Gastrocnemius medialis (tissue), 4 donors: ENCODE measurements around the gene AKAP13.

Experiments
- CTCF ChIP-seq, 5 experiments: fragments of 450-650 bp in 3 of 5; fragments of 200-600 bp in 2 of 5; sonication (generic) in 2 of 5; IDR thresholded peaks in 4 of 5; conservative IDR thresholded peaks in 1 of 5; 1 replicate in 4 of 5; 2 replicates in 1 of 5; pipeline ENCODE4 v1.5.1; 2016 to 2019; ENCODE audit warnings: antibody characterized with exemption in 5 of 5, mild to moderate bottlenecking in 3 of 5, moderate library complexity in 3 of 5
- POLR2A ChIP-seq, 2 donors: fragments of 450-650 bp; IDR thresholded peaks; one replicate each; pipeline ENCODE4 v1.6.1; 2017; ENCODE audit warnings: antibody characterized with exemption in 2 of 2, mild to moderate bottlenecking in 2 of 2, moderate library complexity in 2 of 2

- TF ChIP-seq POLR2A (IDR thresholded peaks at IDR 0.05) (no peak), CTCF (IDR thresholded peaks at IDR 0.05 in 4 of 5, conservative IDR thresholded peaks at IDR 0.05 in 1 of 5) (no peak)
Observed at GRCh38 chr15:85379403-85380131, 836 bp upstream of the AKAP13 start.
